Measurements from ENCODE around the gene LEF1. TPM values are rescaled to one million over a fixed set of nuclear protein-coding genes. Genes with fewer than 3 reads are reported as not detected.

The LEF1 gene
- total RNA-seq, 1 donor from 2014 or later = 4.3 TPM

DNA sequence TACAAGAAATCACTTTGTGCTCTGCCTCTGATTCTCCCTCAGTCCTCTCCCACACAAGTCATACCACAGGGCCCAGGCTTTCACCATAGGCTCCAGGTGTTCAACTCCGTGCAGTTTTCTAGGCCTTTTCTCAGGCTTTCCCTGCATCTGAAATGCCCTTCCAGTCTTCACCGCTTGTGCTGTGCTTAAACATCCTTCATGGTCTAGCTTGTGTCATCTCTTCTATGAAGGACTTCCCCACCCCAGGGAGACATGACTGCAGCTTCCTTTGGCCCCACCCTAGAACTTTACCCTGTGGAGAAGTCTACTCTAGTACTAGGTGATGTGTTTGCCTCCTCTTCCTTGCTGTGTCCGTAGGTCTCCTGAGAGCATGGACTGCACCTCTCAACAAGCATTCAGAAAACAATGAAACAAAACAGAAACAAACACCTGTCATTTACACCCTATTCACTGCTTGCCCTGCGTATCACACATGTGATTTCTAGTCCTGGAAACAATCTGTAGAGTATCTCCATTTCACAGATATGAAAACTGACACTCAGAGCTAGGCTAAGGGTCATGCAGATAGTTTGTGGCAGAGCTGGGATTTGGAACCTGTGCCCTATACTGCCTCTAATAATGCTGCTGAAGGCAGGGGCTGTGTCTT is 22.7 kb upstream of the LEF1 start:
- Histone ChIP-seq H3K27me3 (ENCODE audit: low read depth) (no peaks in the 10 kb centered on the region), H3K36me3 (no peaks in the 10 kb centered on the region), H3K4me3 (no peak overlapping the region), H3K27ac (no peak overlapping the region), H3K9me3 (no peaks in the 10 kb centered on the region), H3K4me1 (no peaks in the 10 kb centered on the region)
- DNase-seq (no peak), ATAC-seq (no peak)
- TF ChIP-seq, protein P1, sequence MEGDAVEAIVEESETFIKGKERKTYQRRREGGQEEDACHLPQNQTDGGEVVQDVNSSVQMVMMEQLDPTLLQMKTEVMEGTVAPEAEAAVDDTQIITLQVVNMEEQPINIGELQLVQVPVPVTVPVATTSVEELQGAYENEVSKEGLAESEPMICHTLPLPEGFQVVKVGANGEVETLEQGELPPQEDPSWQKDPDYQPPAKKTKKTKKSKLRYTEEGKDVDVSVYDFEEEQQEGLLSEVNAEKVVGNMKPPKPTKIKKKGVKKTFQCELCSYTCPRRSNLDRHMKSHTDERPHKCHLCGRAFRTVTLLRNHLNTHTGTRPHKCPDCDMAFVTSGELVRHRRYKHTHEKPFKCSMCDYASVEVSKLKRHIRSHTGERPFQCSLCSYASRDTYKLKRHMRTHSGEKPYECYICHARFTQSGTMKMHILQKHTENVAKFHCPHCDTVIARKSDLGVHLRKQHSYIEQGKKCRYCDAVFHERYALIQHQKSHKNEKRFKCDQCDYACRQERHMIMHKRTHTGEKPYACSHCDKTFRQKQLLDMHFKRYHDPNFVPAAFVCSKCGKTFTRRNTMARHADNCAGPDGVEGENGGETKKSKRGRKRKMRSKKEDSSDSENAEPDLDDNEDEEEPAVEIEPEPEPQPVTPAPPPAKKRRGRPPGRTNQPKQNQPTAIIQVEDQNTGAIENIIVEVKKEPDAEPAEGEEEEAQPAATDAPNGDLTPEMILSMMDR (IDR thresholded peaks at IDR 0.05) = no peak
- intact Hi-C loops (cut with DNase I) = no loop called here

DNA sequence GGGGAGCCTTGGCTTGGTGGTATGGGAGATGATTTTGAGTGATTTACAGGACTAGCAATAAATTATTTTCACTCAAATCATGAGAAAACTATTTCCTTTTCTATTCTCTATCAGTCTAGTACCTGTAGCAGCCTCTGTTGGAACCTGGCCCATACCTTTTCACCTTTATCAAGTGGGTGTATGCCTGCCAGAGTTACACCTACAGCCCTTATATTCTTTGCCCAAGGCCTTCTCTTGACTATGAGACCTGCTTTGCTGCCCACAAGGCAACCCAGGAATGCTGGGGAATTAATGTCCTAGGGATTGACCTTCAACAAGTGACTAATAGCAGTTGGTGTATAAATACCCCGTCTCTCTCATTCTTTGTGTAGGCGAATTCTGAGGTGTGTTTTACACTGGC is 20.0 kb upstream of the LEF1 start:
- Histone ChIP-seq H3K9me3 (no peaks in the 10 kb centered on the region), H3K36me3 (no peaks in the 10 kb centered on the region), H3K27me3 (ENCODE audit: low read depth) (no peaks in the 10 kb centered on the region), H3K4me3 (no peak overlapping the region), H3K27ac (no peak overlapping the region), H3K4me1 (no peaks in the 10 kb centered on the region)
- ATAC-seq (no peak), DNase-seq (no peak)
- intact Hi-C loops (cut with DNase I) = no loop called here
- TF ChIP-seq, protein P1 (IDR thresholded peaks at IDR 0.05) = no peak

DNA sequence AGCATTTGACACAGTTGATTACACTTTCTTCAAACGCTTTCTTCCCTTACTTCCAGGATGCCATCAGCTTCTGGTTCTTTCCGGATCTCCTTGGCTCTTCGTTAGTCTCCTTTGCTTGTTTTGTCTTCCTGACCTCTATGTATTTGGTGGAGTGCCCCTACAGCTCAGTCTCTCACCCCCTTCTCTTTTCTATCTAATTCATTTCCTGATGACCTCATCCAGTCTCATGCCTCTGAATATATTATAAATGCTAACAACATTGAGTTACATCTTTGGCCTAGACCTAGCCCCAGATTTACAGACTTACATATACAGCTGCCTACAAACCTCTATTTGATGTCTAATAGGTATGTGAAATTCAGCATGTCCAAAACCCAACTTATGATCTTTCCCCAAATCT is 16.5 kb upstream of the LEF1 start:
- DNase-seq (no peak), ATAC-seq (no peak)
- Histone ChIP-seq H3K4me3 (no peak overlapping the region), H3K27ac (no peak overlapping the region), H3K36me3 (no peaks in the 10 kb centered on the region), H3K4me1 (no peaks in the 10 kb centered on the region), H3K9me3 (no peaks in the 10 kb centered on the region), H3K27me3 (ENCODE audit: low read depth) (no peaks in the 10 kb centered on the region)
- TF ChIP-seq, protein P1 (IDR thresholded peaks at IDR 0.05) = no peak
- intact Hi-C loops (cut with DNase I) = no loop called here

DNA sequence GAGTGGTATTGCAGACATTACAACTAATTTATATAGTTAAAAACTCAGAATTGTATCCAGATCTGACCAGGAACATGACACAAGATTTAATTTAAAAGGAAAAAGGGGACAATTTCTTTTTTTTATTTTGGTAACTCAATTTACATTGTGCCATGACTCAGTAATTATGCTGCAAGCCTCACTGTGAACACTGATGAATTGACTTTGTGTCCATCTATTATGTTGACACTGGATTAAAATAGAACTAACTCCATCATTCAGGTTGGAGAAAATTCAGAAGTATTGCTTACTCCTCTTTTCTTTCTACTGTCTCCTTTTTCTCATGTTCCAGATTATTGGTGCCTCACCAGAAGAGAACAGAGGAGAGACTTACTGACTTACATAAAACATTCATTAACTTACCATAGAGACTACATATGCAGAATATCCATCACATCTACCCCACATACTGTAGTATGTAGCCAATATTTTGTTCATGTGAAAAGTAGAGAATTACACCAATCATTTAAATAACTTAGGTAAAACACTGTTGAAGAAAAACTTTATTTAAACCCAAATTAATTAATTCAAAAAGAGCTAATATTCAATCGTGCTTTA is 15.8 kb upstream of the LEF1 start:
- no peaks in the 10 kb centered on the region for H3K36me3 ChIP-seq
- H3K9me3 ChIP-seq = no peaks in the 10 kb centered on the region
- no peak for ATAC-seq
- H3K27me3 ChIP-seq (ENCODE audit: low read depth) = no peaks in the 10 kb centered on the region
- no peaks in the 10 kb centered on the region for H3K4me1 ChIP-seq
- no peak for DNase-seq
- intact Hi-C loops (cut with DNase I) = no loop called here
- no peak overlapping the region for H3K4me3 ChIP-seq
- TF ChIP-seq, protein P1 (IDR thresholded peaks at IDR 0.05) = no peak
- no peak overlapping the region for H3K27ac ChIP-seq

DNA sequence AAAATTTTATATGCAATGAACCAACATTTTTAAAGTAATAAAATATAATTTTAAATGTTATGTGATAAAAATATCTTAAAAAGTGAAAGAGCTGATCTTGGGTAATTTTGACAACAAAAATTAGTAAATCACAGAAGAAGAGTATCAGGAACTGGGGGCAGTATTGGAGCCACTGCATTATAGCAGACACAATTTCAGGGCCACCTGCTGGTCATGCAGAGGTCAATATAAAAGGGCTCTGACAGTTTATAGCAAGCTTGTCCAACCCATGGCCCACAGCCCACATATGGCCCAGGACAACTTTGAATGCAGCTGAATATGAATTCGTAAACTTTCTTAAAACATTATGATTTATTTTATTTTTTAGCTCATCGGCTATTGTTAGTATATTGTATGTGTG is 13.0 kb upstream of the LEF1 start:
- Histone ChIP-seq H3K4me1 (no peaks in the 10 kb centered on the region), H3K36me3 (no peaks in the 10 kb centered on the region), H3K27me3 (ENCODE audit: low read depth) (no peaks in the 10 kb centered on the region), H3K9me3 (no peaks in the 10 kb centered on the region), H3K27ac (no peak overlapping the region), H3K4me3 (no peak overlapping the region)
- intact Hi-C loops (cut with DNase I) = no loop called here
- ATAC-seq (no peak), DNase-seq (no peak)
- TF ChIP-seq, protein P1 (IDR thresholded peaks at IDR 0.05) = peak; percentile 6
